PC-9 (cell line): ENCODE measurements around the gene COL1A2. TPM values are rescaled to one million over a fixed set of nuclear protein-coding genes. Genes with fewer than 3 reads are reported as not detected.

Experiments used
- BruUV-seq: library from RNA; stranded (reverse); fragments of 400-500 nt; replicated peaks from 2 replicates; lab custom pipeline; 2021; lab: Mats Ljungman, UMichigan
- CTCF ChIA-PET: fragments of 300-600 bp; sonication (Branson Sonifier 250); formaldehyde crosslinking; loops from one replicate; lab custom pipeline; 2022; ENCODE audit warnings: antibody characterized with exemption; lab: Charles Lee
- POLR2A ChIA-PET: fragments of 300-600 bp; sonication (Branson Sonifier 250); formaldehyde crosslinking; loops from one replicate; lab custom pipeline; 2022; ENCODE audit warnings: antibody characterized with exemption; ENCODE audit not compliant: unreplicated experiment; lab: Charles Lee
- DNase-seq, 2 experiments: peaks; one replicate each; pipeline versions ENCODE4 v3.0.0 to v3.0.0-alpha.2; 2015 to 2022; ENCODE audit warnings: mixed read lengths in 1 of 2
- H2AFZ ChIP-seq: fragments of 200-600 bp; sonication (generic); 2 replicates; pipeline ENCODE4 v1.8.1; 2017; ENCODE audit warnings: antibody characterized with exemption
- H3F3A ChIP-seq: fragments of 200-600 bp; sonication (generic); 2 replicates; pipeline ENCODE4 v1.8.1; 2017; ENCODE audit warnings: antibody characterized with exemption, mild to moderate bottlenecking, low read depth; ENCODE audit not compliant: insufficient read depth
- H3K27ac ChIP-seq: fragments of 200-600 bp; sonication (generic); 2 replicates; pipeline ENCODE4 v1.6.1; 2016; ENCODE audit warnings: mixed run types
- H3K27me3 ChIP-seq: fragments of 200-600 bp; sonication (generic); 2 replicates; pipeline ENCODE4 v1.6.1; 2016; ENCODE audit warnings: low read depth, mixed run types; ENCODE audit not compliant: insufficient read depth
- H3K36me3 ChIP-seq: fragments of 200-600 bp; sonication (generic); 2 replicates; pipeline ENCODE4 v1.6.1; 2016; ENCODE audit warnings: low read depth, mixed run types
- H3K4me1 ChIP-seq: fragments of 200-600 bp; sonication (generic); replicated peaks from 2 replicates; pipeline ENCODE4 v1.6.1; 2016; ENCODE audit warnings: mixed run types; ENCODE audit not compliant: insufficient read depth
- H3K4me2 ChIP-seq: fragments of 200-600 bp; sonication (generic); 2 replicates; pipeline ENCODE4 v1.6.1; 2017; ENCODE audit warnings: mixed run types
- H3K4me3 ChIP-seq: fragments of 200-600 bp; sonication (generic); 2 replicates; pipeline ENCODE4 v1.6.1; 2016; ENCODE audit warnings: mixed run types
- H3K79me2 ChIP-seq: fragments of 200-600 bp; sonication (generic); 2 replicates; pipeline ENCODE4 v1.6.1; 2017; ENCODE audit warnings: low read depth, mixed run types
- H3K9me2 ChIP-seq: fragments of 200-600 bp; sonication (generic); 2 replicates; pipeline ENCODE4 v1.8.1; 2017; ENCODE audit warnings: mild to moderate bottlenecking; ENCODE audit not compliant: insufficient read depth
- H3K9me3 ChIP-seq: fragments of 200-600 bp; sonication (generic); 2 replicates; pipeline ENCODE4 v1.8.1; 2016; ENCODE audit warnings: low read depth; ENCODE audit not compliant: insufficient read depth
- H4K20me1 ChIP-seq: fragments of 200-600 bp; sonication (generic); 2 replicates; pipeline ENCODE4 v1.8.1; 2017; ENCODE audit not compliant: insufficient read depth
- CTCF ChIP-seq: fragments of 200-600 bp; sonication (generic); conservative IDR thresholded peaks from 2 replicates; pipeline ENCODE4 v1.6.1; 2017; ENCODE audit warnings: mixed run types, antibody characterized with exemption, mild to moderate bottlenecking, moderate library complexity
- EZH2 ChIP-seq: fragments of 200-600 bp; sonication (generic); IDR thresholded peaks from 2 replicates; pipeline ENCODE4 v1.8.0; 2017; ENCODE audit warnings: antibody characterized with exemption, low read depth
- intact Hi-C: fragments of 100-400 bp; cut with micrococcal nuclease; formaldehyde crosslinking; loops from one replicate; pipeline ENCODE4 v1.10.0; 2022; ENCODE audit not compliant: unreplicated experiment
- total RNA-seq: library from RNA; stranded (reverse); gene quantifications from 2 replicates; pipeline ENCODE4 v1.2.3, GENCODE V29; 2021

The COL1A2 gene
- total RNA-seq, 1 experiment from 2014 or later, result not detected

GRCh38 chr7:94432817-94433216 lies 38.1 kb downstream of the COL1A2 start:
- Histone ChIP-seq H2AFZ (no peak overlapping the region), H3K4me2 (no peak overlapping the region), H3K9me2 (peaks cover 11% of the 10 kb centered on the region; the same call in 1 of the 2 replicates), H3K36me3 (no peaks in the 10 kb centered on the region), H4K20me1 (no peaks in the 10 kb centered on the region), H3K4me1 (no peaks in the 10 kb centered on the region), H3K27ac (no peak overlapping the region), H3F3A (no peaks in the 10 kb centered on the region), H3K4me3 (no peak overlapping the region), H3K9me3 (no peaks in the 10 kb centered on the region), H3K27me3 (no peaks in the 10 kb centered on the region), H3K79me2 (no peaks in the 10 kb centered on the region)
- BruUV-seq, result no TSS peak
- intact Hi-C loops, result loop anchor here (10.0 kb wide), 1 partner anchor 718 kb away; no protein-coding TSS in a partner anchor
- no peak for TF ChIP-seq EZH2
- no peak for TF ChIP-seq CTCF
- DNase-seq, result no peak
- POLR2A ChIA-PET, result no interaction called here
- CTCF ChIA-PET, result no interaction called here

GRCh38 chr7:94433224-94433623 lies 38.5 kb downstream of the COL1A2 start:
- no peak for DNase-seq
- no peaks in the 10 kb centered on the region for H3F3A ChIP-seq
- no peaks in the 10 kb centered on the region for H3K27me3 ChIP-seq
- H3K4me2 ChIP-seq, result no peak overlapping the region
- intact Hi-C loops, result loop anchor here (10.0 kb wide), 1 partner anchor 718 kb away; no protein-coding TSS in a partner anchor
- BruUV-seq, result no TSS peak
- H3K9me2 ChIP-seq, result peaks cover 11% of the 10 kb centered on the region; the same call in 1 of the 2 replicates
- POLR2A ChIA-PET, result no interaction called here
- CTCF ChIA-PET, result no interaction called here
- H3K9me3 ChIP-seq, result no peaks in the 10 kb centered on the region
- H3K27ac ChIP-seq, result no peak overlapping the region
- TF ChIP-seq CTCF (no peak), EZH2 (no peak)
- H3K36me3 ChIP-seq, result no peaks in the 10 kb centered on the region
- no peak overlapping the region for H2AFZ ChIP-seq
- no peaks in the 10 kb centered on the region for H3K79me2 ChIP-seq
- no peak overlapping the region for H3K4me3 ChIP-seq
- no peaks in the 10 kb centered on the region for H3K4me1 ChIP-seq
- H4K20me1 ChIP-seq, result no peaks in the 10 kb centered on the region

GRCh38 chr7:94434042-94434441 lies 39.3 kb downstream of the COL1A2 start:
- Histone ChIP-seq H3K36me3 (no peaks in the 10 kb centered on the region), H3F3A (no peaks in the 10 kb centered on the region), H3K79me2 (no peaks in the 10 kb centered on the region), H3K4me1 (no peaks in the 10 kb centered on the region), H3K4me3 (no peak overlapping the region), H3K9me2 (peaks cover 6% of the 10 kb centered on the region; the same call in 1 of the 2 replicates), H3K27ac (no peak overlapping the region), H4K20me1 (no peaks in the 10 kb centered on the region), H3K27me3 (no peaks in the 10 kb centered on the region), H2AFZ (no peak overlapping the region), H3K4me2 (no peak overlapping the region), H3K9me3 (no peaks in the 10 kb centered on the region)
- no TSS peak for BruUV-seq
- DNase-seq, result no peak
- ChIA-PET POLR2A (no interaction called here), CTCF (no interaction called here)
- TF ChIP-seq CTCF (no peak), EZH2 (no peak)
- intact Hi-C loops, result loop anchor here (10.0 kb wide), 1 partner anchor 719 kb away; no protein-coding TSS in a partner anchor
